ENCODE measurements around the gene FSIP1. TPM values are rescaled to one million over a fixed set of nuclear protein-coding genes. Genes with fewer than 3 reads are reported as not detected.

The FSIP1 gene
- total RNA-seq, 1 donor from 2014 or later, result 1.6 TPM

- H3K27ac Mint-ChIP-seq, result no peak overlapping the region
- peaks cover 19% of the 10 kb centered on the region for H3K4me1 Mint-ChIP-seq (ENCODE audit: low read depth)
- no peak overlapping the region for H3K4me3 Mint-ChIP-seq (ENCODE audit: low read depth)
These were observed 63.5 kb downstream of the FSIP1 start for GRCh38 chr15:39719109-39719508.

GRCh38 chr15:39717134-39717533 is 65.5 kb downstream of the FSIP1 start:
- DNase-seq (ENCODE audit: low spot score, unreplicated experiment), result no peak
- H3K36me3 Mint-ChIP-seq (ENCODE audit: insufficient read depth), result no peaks in the 10 kb centered on the region
- H3K4me3 Mint-ChIP-seq (ENCODE audit: low read depth), result no peak overlapping the region
- H3K27me3 Mint-ChIP-seq, result no peaks in the 10 kb centered on the region
- peaks cover 19% of the 10 kb centered on the region for H3K4me1 Mint-ChIP-seq (ENCODE audit: low read depth)
- no peak for TF ChIP-seq CTCF (IDR thresholded peaks at IDR 0.05; ENCODE audit: unreplicated experiment)
- no peak overlapping the region for H3K27ac Mint-ChIP-seq
- no peaks in the 10 kb centered on the region for H3K9me3 Mint-ChIP-seq (ENCODE audit: low read depth)

More at GRCh38 chr15:39719109-39719508, 63.5 kb downstream of the FSIP1 start:
- no peaks in the 10 kb centered on the region for H3K27me3 Mint-ChIP-seq
- TF ChIP-seq CTCF (IDR thresholded peaks at IDR 0.05; ENCODE audit: unreplicated experiment), result no peak
- no peaks in the 10 kb centered on the region for H3K9me3 Mint-ChIP-seq (ENCODE audit: low read depth)
- no peak for DNase-seq (ENCODE audit: low spot score, unreplicated experiment)
- H3K36me3 Mint-ChIP-seq (ENCODE audit: insufficient read depth), result no peaks in the 10 kb centered on the region

GRCh38 chr15:39714251-39714650 is 68.4 kb downstream of the FSIP1 start:
- no peaks in the 10 kb centered on the region for H3K4me1 Mint-ChIP-seq (ENCODE audit: low read depth)
- H3K27ac Mint-ChIP-seq, result no peak overlapping the region
- no peak for DNase-seq (ENCODE audit: low spot score, unreplicated experiment)
- TF ChIP-seq CTCF (IDR thresholded peaks at IDR 0.05; ENCODE audit: unreplicated experiment), result no peak
- H3K4me3 Mint-ChIP-seq (ENCODE audit: low read depth), result no peak overlapping the region
- no peaks in the 10 kb centered on the region for H3K36me3 Mint-ChIP-seq (ENCODE audit: insufficient read depth)
- no peaks in the 10 kb centered on the region for H3K9me3 Mint-ChIP-seq (ENCODE audit: low read depth)
- no peaks in the 10 kb centered on the region for H3K27me3 Mint-ChIP-seq

GRCh38 chr15:39713846-39714245 is 68.8 kb downstream of the FSIP1 start:
- no peaks in the 10 kb centered on the region for H3K9me3 Mint-ChIP-seq (ENCODE audit: low read depth)
- no peak for TF ChIP-seq CTCF (IDR thresholded peaks at IDR 0.05; ENCODE audit: unreplicated experiment)
- H3K27ac Mint-ChIP-seq, result no peak overlapping the region
- no peaks in the 10 kb centered on the region for H3K36me3 Mint-ChIP-seq (ENCODE audit: insufficient read depth)
- H3K4me1 Mint-ChIP-seq (ENCODE audit: low read depth), result no peaks in the 10 kb centered on the region
- no peak overlapping the region for H3K4me3 Mint-ChIP-seq (ENCODE audit: low read depth)
- DNase-seq (ENCODE audit: low spot score, unreplicated experiment), result no peak
- H3K27me3 Mint-ChIP-seq, result no peaks in the 10 kb centered on the region

GRCh38 chr15:39710681-39711080 is 72.0 kb downstream of the FSIP1 start:
- DNase-seq (ENCODE audit: low spot score, unreplicated experiment), result no peak
- TF ChIP-seq CTCF (IDR thresholded peaks at IDR 0.05; ENCODE audit: unreplicated experiment), result no peak
- Mint-ChIP-seq H3K4me1 (ENCODE audit: low read depth) (no peaks in the 10 kb centered on the region), H3K27ac (no peak overlapping the region), H3K36me3 (ENCODE audit: insufficient read depth) (no peaks in the 10 kb centered on the region), H3K4me3 (ENCODE audit: low read depth) (no peak overlapping the region), H3K27me3 (no peaks in the 10 kb centered on the region), H3K9me3 (ENCODE audit: low read depth) (no peaks in the 10 kb centered on the region)
